SK-N-SH (cell line): Measurements from ENCODE around the gene PARK7.

Source experiments
- FOXJ3 ChIP-seq: sonication (generic); formaldehyde crosslinking; IDR thresholded peaks from 2 replicates; pipeline ENCODE4 v1.5.1; 2020; ENCODE audit warnings: mild to moderate bottlenecking, missing genetic modification reagents
- GATA2 ChIP-seq: sonication (generic); formaldehyde crosslinking; IDR thresholded peaks from 2 replicates; pipeline ENCODE4 v1.5.0; 2020; ENCODE audit warnings: mild to moderate bottlenecking, missing genetic modification reagents
- JUND ChIP-seq: IDR thresholded peaks from 2 replicates; pipeline ENCODE4 v1.4.0; 2012
- MXI1 ChIP-seq: IDR thresholded peaks from 2 replicates; pipeline ENCODE4 v1.6.1; 2012; ENCODE audit warnings: mild to moderate bottlenecking, low read depth, low read length, improper control_type of control experiment
- NRF1 ChIP-seq: IDR thresholded peaks from 2 replicates; pipeline ENCODE4 v1.6.1; 2012; ENCODE audit warnings: low read depth, mild to moderate bottlenecking, low read length
- PBX3 ChIP-seq: IDR thresholded peaks from 2 replicates; pipeline ENCODE4; 2012
- TEAD4 ChIP-seq: IDR thresholded peaks from 2 replicates; pipeline ENCODE4 v1.4.0; 2012; ENCODE audit warnings: mild to moderate bottlenecking, borderline replicate concordance; ENCODE audit not compliant: insufficient read depth
- TF ChIP-seq, protein P1 (sequence below): fragments of 200-600 bp; sonication (generic); IDR thresholded peaks from 2 replicates; pipeline ENCODE4 v1.6.1; 2017; ENCODE audit warnings: antibody characterized with exemption, mild to moderate bottlenecking, moderate library complexity

- TF ChIP-seq, protein P1, sequence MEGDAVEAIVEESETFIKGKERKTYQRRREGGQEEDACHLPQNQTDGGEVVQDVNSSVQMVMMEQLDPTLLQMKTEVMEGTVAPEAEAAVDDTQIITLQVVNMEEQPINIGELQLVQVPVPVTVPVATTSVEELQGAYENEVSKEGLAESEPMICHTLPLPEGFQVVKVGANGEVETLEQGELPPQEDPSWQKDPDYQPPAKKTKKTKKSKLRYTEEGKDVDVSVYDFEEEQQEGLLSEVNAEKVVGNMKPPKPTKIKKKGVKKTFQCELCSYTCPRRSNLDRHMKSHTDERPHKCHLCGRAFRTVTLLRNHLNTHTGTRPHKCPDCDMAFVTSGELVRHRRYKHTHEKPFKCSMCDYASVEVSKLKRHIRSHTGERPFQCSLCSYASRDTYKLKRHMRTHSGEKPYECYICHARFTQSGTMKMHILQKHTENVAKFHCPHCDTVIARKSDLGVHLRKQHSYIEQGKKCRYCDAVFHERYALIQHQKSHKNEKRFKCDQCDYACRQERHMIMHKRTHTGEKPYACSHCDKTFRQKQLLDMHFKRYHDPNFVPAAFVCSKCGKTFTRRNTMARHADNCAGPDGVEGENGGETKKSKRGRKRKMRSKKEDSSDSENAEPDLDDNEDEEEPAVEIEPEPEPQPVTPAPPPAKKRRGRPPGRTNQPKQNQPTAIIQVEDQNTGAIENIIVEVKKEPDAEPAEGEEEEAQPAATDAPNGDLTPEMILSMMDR, result no peak
- TF ChIP-seq JUND, result no peak
- TF ChIP-seq NRF1, result no peak
- TF ChIP-seq TEAD4, result no peak
- TF ChIP-seq FOXJ3 (CRISPR knock-in tag), result no peak
- no peak for TF ChIP-seq GATA2
- no peak for TF ChIP-seq MXI1
- TF ChIP-seq PBX3, result no peak
These were observed 50.7 kb downstream of the PARK7 start for GRCh38 chr1:8011923-8012858.
